Activated CD8-positive, alpha-beta T cell treated with anti-CD3 and anti-CD28 coated beads for 36 hours (primary cell): ENCODE results near the gene STK33. TPM values are rescaled to one million over a fixed set of nuclear protein-coding genes. Genes with fewer than 3 reads are reported as not detected.

Source experiments
- ATAC-seq: fragments of 200-7000 bp; cut with Tn5 transposase; one replicate; pipeline ENCODE4 v1.10.0; 2021; ENCODE audit warnings: mild to moderate bottlenecking, moderate library complexity
- CTCF ChIA-PET: fragments of 350-600 bp; sonication (Branson Sonifier 250); formaldehyde crosslinking; loops from one replicate; lab custom pipeline; 2021; ENCODE audit warnings: antibody characterized with exemption; lab: Charles Lee
- POLR2A ChIA-PET: fragments of 350-600 bp; sonication (Branson Sonifier 250); formaldehyde crosslinking; loops from one replicate; lab custom pipeline; 2021; ENCODE audit warnings: antibody characterized with exemption; lab: Charles Lee
- DNase-seq: peaks from one replicate; pipeline ENCODE4 v3.0.0-alpha.2; 2020
- H3K27ac Mint-ChIP-seq: one replicate; pipeline ENCODE4 v1.8.0; 2021; ENCODE audit warnings: mild to moderate bottlenecking, mixed read lengths
- H3K27me3 Mint-ChIP-seq: one replicate; pipeline ENCODE4 v1.8.0; 2021; ENCODE audit warnings: mixed read lengths
- H3K36me3 Mint-ChIP-seq: one replicate; pipeline ENCODE4 v1.8.0; 2021; ENCODE audit warnings: low read depth, mixed read lengths
- H3K4me1 Mint-ChIP-seq: one replicate; pipeline ENCODE4 v1.8.0; 2021; ENCODE audit warnings: low read depth, mixed read lengths
- H3K4me3 Mint-ChIP-seq: one replicate; pipeline ENCODE4 v1.8.0; 2021; ENCODE audit warnings: mild to moderate bottlenecking, moderate library complexity, mixed read lengths
- H3K9me3 Mint-ChIP-seq: one replicate; pipeline ENCODE4 v1.8.0; 2021; ENCODE audit warnings: mixed read lengths
- intact Hi-C: fragments of 100-400 bp; cut with micrococcal nuclease; formaldehyde crosslinking; loops from one replicate; pipeline ENCODE4 v1.10.0; 2022
- total RNA-seq, 2 experiments: library from RNA; stranded (reverse); gene quantifications; one replicate each; pipeline ENCODE4 v1.2.3, GENCODE V29; 2021
- TF ChIP-seq, protein P1 (sequence below): fragments of 200-600 bp; IDR thresholded peaks from one replicate; pipeline ENCODE4 v1.8.0; 2022; ENCODE audit warnings: antibody characterized with exemption, mild to moderate bottlenecking

STK33 gene
- total RNA-seq, 2 experiments from 2014 or later: 1.3 to 3.6 TPM

DNA sequence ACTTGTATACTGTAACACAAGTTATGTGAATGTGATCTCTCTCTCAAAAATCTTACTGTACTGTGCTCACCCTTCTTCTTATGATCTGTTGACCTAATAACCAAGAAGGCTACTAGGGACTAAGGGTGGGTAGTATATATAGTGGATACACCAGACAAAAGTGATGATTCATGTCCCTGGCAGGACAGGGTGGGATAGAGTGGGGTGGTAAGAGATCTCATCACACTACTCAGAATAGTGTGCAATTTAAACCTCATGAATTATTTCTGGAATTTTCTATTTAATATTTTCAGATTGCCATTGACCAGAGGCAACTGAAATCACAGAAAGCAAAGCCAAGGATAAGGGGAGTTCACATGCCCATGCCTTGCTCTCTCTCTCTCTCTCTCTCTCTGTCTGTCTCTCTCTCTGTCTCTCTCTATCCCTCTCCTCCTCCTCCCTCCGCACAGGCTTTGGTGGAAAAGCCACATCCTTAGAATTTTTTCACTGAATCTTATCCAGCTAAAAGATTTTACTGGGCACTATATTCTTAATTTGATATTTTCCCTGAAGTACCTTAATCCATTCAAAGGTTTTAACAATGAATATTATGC, 12.0 kb upstream of the STK33 start:
- Mint-ChIP-seq H3K36me3 (peaks cover 3% of the 10 kb centered on the region), H3K4me3 (no peak overlapping the region), H3K4me1 (peaks cover 4% of the 10 kb centered on the region), H3K27ac (no peak overlapping the region), H3K27me3 (peaks cover 18% of the 10 kb centered on the region), H3K9me3 (no peaks in the 10 kb centered on the region)
- intact Hi-C loops: no loop called here
- CTCF ChIA-PET: interaction anchor here (0.9 kb wide), 1 partner anchor 12 kb away, joined by 3 read pairs; the partner anchor contains the start of gene STK33
- DNase-seq: no peak
- POLR2A ChIA-PET: interaction anchor here (1.2 kb wide), 1 partner anchor 14 kb away, joined by 3 read pairs; no protein-coding TSS in a partner anchor
- TF ChIP-seq, protein P1, sequence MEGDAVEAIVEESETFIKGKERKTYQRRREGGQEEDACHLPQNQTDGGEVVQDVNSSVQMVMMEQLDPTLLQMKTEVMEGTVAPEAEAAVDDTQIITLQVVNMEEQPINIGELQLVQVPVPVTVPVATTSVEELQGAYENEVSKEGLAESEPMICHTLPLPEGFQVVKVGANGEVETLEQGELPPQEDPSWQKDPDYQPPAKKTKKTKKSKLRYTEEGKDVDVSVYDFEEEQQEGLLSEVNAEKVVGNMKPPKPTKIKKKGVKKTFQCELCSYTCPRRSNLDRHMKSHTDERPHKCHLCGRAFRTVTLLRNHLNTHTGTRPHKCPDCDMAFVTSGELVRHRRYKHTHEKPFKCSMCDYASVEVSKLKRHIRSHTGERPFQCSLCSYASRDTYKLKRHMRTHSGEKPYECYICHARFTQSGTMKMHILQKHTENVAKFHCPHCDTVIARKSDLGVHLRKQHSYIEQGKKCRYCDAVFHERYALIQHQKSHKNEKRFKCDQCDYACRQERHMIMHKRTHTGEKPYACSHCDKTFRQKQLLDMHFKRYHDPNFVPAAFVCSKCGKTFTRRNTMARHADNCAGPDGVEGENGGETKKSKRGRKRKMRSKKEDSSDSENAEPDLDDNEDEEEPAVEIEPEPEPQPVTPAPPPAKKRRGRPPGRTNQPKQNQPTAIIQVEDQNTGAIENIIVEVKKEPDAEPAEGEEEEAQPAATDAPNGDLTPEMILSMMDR: no peak
- ATAC-seq: no peak

DNA sequence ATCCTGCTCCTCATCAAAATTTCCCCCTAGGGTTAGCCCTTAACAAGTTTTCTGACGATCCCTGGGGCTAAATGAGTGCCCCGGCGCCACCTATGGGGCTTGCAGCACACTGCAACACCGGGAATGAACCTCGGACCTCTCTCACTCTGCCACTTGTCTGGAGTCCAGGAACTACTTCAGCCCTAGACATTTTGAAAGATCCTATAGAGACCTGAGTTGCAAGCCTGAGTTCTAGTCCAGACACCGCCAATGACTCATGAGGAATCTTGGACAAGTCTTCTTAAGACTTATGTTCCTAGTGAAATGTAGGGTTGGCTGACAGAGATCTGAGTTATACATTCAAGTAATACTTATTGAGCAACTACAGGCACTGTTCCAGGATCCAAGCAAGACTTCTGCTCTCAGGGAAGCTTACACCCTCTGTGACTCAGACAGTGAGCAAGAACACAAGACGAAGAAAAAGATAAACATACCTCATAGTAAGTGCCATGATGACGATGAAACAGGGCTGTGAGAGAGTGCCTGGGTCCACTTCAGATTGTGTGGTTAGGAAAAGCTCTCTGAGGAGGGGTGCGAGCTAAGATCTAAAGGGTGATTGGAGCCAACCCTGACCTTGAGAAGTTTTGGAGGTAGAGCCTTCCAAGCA, 10.2 kb upstream of the STK33 start:
- POLR2A ChIA-PET: no interaction called here
- Mint-ChIP-seq H3K9me3 (no peaks in the 10 kb centered on the region), H3K27ac (no peak overlapping the region), H3K4me3 (no peak overlapping the region), H3K36me3 (no peaks in the 10 kb centered on the region), H3K27me3 (peaks cover 18% of the 10 kb centered on the region), H3K4me1 (no peaks in the 10 kb centered on the region)
- TF ChIP-seq, protein P1: peak; percentile 89
- CTCF ChIA-PET: interaction anchor here (1.1 kb wide), 2 partner anchors 10 to 37 kb away, joined by 5 to 6 read pairs; partner anchors contain the start of gene STK33
- intact Hi-C loops: no loop called here
- DNase-seq (peak; percentile 68), ATAC-seq (peak; percentile 97)

DNA sequence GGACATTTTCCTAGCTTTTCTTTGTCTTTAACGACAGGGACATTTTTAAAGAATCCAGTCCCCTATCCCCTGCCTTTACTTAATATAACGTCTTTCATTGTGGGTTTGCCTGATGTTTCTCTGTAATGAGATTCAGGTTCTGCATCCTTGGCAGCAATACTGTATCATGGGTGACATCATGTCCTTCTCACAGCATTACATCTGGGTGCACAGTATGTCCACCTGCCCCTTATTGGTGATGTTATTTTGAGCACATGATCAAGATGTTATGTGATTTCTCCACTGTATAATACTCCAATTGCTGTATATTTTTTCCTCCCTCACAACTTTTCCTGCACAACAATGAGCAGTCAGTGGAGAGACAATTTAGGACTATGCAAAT, 9.7 kb upstream of the STK33 start:
- TF ChIP-seq, protein P1: no peak
- H3K27ac Mint-ChIP-seq: no peak overlapping the region
- ATAC-seq (no peak), DNase-seq (no peak)
- no peaks in the 10 kb centered on the region for H3K4me1 Mint-ChIP-seq
- POLR2A ChIA-PET: no interaction called here
- H3K36me3 Mint-ChIP-seq: no peaks in the 10 kb centered on the region
- intact Hi-C loops: no loop called here
- no peak overlapping the region for H3K4me3 Mint-ChIP-seq
- H3K27me3 Mint-ChIP-seq: peaks cover 18% of the 10 kb centered on the region
- CTCF ChIA-PET: interaction anchor here (0.9 to 1.5 kb wide), 3 partner anchors 9 to 37 kb away, joined by 3 to 5 read pairs (median 5); partner anchors contain the start of gene STK33
- no peaks in the 10 kb centered on the region for H3K9me3 Mint-ChIP-seq

DNA sequence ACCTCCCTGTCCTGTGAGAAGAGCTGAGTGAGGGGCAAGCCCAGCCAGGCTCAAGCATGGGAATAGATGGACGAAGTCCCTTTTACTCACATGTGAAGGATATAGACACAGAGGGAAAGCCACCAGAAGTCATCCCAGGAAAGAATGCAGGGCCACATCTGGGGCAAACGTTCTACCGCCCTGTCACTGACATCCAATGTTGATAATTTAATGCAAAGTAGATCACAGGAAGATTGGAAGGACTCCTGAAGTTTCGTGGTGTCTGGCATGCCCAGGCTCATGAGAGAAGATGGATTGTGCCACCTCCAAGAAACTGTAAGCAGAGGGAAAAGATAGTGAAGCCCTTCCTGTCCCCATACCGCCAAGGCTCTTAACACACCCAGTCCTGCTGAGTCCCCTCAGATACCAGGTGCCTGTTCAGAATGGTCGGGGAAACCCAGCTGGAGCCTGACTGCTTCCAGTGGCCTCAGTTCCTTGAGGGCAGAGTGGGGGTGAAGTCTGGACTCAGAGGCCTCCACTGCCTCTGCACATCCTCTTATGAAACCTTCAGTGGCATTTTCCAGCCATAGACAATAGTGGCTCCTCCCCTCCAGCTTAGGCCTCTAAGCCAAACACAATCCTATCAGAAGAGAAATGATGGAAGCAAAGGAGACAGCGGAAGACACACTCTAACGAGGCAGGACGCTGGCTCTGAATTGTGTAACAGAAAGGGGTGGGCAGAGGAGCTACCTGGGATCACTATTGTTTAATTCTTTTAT, 7.5 kb upstream of the STK33 start:
- CTCF ChIA-PET: no interaction called here

More for the DNA sequence above, 7.5 kb upstream of the STK33 start:
- intact Hi-C loops: no loop called here
- Mint-ChIP-seq H3K9me3 (no peaks in the 10 kb centered on the region), H3K4me1 (no peaks in the 10 kb centered on the region), H3K27me3 (peaks cover 27% of the 10 kb centered on the region), H3K4me3 (no peak overlapping the region), H3K27ac (no peak overlapping the region), H3K36me3 (no peaks in the 10 kb centered on the region)
- ATAC-seq: no peak
- POLR2A ChIA-PET: no interaction called here
- no peak for DNase-seq
- TF ChIP-seq, protein P1: no peak
